HG03175 (cell line): ENCODE data around the gene CEP83.
"Not testable (repeated sequence)": the region's sequence is repeated elsewhere in the genome, so short reads cannot be mapped to it uniquely, and the experiment has no call there.

Experiments
- ATAC-seq: cut with Tn5 transposase; IDR thresholded peaks from one replicate; pipeline ENCODE4 v1.9.1; 2021; ENCODE audit warnings: mild to moderate bottlenecking, moderate library complexity; ENCODE audit not compliant: unreplicated experiment

The CEP83 gene

DNA sequence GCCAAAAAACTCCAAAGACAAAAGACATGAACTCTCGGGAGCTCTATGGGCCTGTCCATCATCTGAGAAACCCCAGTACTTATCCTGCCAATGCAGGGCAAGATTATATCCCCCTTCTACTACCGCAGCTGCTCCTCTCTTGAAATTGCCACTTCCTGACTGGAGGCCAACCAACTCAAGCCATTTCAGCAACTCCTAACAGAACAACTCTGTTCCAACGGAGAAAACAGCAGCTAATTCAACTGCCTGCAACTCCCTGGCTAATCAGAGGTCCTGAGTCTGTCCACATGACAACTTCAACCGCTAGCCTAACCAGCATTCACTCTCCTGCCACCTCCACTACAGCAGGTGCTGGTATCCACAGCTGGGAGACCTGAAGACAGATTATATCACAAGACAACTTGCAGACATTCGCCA, 24.1 kb downstream of the CEP83 start:
- no peak for ATAC-seq

DNA sequence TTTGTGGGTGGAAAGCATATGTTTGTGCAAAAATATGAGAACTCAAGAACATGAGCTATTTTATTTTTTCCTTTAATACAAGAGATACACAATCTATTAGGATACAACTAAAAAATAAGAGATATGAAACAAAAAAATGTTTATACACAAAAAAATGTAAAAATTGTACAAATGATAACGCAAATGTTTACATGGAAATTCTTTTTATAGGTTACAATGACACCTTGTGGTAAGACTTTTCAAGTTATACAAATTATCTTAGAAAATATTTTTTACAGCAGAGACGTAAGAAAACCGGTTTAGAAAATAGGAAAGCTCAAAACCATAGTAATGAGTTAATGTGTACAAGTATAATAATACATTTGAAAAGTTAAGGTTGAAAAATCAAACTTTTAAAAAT, 25.5 kb downstream of the CEP83 start:
- ATAC-seq, result no peak

DNA sequence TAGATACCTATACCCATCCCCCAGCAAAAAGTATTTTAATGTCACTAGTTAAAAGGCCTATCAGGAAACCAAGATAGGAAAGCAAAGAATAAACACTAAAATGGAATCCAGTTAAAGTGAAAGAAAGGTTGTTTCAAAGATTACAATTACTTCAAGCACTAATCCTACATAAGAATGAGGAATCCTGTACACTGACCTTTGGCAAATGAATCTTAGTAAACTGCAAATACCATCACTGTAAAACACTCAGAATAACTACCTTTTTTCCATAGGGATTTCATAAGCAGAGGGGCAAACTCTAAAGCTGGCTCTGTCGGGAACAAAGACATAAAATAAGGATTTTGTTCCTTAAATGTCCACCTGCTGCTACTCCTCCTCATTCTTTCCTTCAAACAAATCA, 25.9 kb downstream of the CEP83 start:
- ATAC-seq, result no peak

DNA sequence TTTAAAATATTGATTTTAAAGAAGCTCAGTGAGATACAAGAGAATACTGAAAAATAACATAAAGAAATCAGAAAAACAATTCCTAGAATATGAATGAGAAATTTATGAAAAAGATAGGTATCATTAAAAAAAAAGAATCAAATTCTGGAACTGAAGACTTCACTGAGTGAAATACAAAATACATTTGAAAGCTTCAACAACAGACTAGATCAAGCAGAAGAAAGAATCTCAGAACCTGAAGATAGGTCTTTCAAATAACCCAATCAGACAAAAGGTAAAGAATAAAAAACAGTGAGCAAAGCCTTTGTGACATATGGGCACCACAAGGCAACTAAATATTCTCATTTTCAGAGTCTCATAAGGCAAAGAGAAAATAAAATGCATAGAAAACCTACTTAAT, 29.4 kb downstream of the CEP83 start:
- ATAC-seq, result no peak

DNA sequence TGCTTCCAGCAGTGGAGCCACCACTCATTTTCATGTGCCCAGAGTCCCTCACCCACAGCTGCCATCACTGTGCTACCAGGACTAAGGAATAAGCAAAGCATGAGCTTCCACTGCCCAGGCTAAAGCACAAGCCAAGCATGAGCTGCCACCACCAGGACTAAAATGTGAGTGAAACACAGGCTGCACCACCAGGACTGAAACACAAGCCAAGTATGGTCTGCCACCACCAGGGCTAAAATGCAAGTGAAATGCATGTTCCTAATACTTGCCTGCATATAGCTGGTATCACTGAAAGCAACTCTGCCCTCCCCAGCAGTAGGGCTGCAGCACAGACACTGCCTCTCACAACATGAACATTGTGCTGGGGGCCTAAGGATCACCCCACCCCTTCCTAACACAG, 30.0 kb downstream of the CEP83 start:
- ATAC-seq, result no peak

DNA sequence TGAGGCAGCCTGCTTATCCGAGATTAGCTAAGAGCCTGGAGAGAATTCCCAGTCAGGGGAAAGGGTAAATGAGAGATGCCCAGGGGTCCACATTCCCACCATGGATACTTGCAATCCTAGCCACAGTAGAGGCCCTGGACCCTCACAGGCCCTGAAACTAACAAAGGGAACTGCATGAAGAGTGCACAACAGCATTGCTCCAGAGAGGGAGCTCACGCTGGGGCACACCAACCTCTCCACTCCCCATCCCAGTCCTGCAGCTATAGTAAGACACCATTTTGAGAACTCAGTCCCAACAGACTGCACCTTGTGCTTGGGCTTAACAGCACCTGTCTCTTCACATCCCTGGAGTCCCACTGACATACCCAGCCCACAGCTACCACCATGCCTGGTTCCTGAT, 30.5 kb downstream of the CEP83 start:
- ATAC-seq, result no peak

DNA sequence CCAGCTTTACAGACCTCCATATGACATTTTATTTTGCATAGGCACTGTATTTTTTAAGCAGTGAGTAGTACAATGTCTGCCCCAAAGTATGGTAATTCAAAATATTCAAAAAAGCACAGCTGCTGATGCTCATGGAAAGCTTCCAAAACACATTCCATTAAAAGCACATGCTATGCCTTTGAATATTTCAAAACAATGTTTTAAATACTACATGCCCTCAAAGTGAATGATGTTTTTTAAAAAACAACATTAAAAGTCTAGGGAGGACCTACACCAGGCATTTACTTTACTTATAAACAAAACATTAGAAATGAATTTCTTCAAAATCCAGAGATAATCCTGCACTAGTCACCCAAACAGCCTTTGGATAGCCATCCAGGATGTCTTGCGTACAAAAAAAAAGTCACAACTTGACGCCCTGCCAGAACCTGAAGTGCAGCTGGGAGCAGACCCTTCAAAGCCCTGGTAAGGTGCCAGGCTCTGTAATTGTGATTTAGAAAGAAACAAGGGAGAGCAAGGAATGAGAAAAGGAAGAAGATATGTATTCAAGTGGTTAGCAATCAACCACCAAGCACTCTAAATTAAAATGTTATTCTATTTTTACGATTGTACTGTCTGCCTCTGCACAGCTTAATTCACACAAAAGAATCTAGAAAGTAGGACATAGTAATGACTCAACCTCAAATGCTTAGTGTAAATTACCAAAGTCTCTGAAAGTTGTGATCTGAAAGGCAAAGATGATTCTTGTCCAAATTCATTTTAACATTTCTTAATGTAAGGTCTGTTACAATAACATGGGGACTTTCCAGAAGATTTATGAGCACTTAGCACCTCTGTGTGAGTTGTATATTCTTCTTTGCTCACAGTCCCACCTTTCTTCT, 31.9 kb downstream of the CEP83 start:
- ATAC-seq, result no peak

DNA sequence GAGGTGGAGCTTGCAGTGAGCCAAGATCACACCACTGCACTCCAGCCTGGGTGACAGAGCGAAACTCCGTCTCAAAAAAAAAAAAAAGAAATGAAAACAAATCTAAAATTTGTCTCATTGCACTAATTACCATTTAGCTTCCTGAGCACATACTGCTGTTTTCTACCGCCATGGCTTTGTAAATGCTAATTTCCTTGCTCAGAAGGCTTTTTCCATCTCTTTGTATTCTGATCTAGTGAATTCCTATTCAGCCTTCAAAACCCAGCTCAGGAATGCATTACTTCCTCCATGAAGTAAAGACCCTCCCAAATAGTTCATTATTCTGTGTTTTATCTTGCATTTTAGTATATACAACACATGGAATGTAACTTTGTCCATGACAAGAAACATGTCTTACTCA, 33.6 kb downstream of the CEP83 start:
- ATAC-seq, result no peak

DNA sequence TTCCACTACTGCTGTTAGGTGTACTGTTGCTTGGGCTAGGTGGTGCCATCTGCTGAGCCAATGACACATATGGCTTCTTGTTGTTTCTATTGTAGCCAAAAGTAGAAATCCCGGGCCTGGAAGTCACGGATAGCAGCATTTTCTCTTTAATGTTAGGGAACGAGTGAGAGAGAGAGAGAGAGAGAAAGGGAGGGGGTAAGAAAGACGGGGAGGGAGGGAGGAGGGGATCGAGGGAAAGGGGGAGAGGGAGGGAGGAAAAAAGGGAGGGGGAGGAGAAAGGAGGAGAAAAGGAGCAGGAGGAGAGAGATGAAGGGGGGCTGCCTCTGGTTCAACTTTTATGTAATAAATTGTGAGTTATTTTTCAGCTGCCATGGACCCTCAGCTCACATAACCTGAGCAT, 34.8 kb downstream of the CEP83 start:
- not testable (repeated sequence) for ATAC-seq

DNA sequence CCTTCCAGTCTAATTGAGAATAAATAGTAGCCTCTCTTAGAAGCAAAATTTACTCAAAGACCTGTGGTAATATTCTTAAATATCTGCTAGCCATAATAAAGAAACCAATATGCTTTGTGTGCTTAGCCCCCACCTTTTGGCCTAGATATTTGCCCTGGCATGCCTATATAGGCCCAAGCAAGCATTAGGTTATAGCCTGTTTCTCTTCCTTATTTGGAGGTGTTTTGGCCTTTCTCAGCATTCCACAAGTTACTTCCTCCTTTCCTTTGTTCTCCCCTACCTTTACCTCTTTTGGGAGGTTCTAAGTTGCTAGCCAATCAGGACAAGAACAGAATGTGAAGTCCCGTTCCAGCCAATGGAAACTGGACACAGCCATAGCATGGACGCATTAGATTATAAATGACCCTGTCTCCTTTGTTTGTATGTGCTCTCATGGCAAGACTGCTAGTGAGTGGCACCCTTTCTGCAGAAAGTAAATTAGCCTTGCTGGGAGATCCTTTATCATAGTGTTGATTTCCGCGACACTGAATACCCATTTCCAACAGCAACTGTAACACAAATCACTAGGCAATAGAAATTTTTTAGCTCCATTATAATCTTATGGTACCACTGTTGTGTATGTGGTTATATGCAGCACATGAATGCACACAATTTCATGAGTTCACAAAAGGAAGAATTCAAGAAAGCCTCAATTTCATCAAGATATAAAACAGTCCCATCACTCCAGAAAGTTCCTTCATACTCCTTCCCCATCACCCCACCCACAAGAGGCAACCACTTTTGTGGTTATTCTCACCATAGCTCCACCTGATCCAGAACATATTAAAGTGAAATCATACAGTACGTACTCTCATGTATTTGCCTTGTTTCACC, 37.6 kb downstream of the CEP83 start:
- ATAC-seq, result no peak

DNA sequence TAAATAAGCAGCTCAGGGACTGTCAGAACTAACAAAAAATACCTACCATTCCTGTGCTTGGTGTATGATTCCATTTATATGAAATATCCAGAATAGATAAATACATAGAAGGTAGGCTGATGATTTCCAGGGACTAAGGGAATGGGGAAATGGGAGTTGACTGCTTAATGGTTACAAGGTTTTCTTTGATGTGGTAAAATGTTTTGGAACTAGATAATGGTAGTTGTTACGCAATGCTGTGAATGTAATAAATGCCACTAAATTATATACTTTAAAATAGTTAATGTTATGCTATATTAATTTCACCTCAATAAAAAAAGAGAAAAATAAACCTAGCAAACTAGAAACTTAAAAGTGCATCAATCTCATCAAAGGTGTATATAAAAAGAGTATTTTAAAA, 41.1 kb downstream of the CEP83 start:
- no peak for ATAC-seq

DNA sequence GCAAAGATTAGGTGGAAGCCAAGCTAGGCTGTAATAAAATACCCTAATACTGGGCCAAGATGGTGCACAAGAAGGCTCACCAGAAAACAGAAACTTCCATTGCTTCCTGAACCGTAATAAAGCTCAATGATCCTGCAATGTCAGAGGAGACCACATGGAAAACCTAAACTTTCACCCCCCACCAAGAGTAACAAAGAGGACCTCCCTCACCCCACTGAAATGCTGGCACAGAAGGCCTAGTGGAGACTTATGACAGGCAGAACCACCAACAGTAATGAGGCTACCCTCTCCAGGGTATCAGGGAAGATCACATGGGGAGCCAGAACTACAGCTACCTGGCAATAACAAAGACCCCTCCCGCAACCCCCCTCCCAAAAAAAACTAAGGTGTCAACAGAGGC, 43.1 kb downstream of the CEP83 start:
- ATAC-seq, result no peak

DNA sequence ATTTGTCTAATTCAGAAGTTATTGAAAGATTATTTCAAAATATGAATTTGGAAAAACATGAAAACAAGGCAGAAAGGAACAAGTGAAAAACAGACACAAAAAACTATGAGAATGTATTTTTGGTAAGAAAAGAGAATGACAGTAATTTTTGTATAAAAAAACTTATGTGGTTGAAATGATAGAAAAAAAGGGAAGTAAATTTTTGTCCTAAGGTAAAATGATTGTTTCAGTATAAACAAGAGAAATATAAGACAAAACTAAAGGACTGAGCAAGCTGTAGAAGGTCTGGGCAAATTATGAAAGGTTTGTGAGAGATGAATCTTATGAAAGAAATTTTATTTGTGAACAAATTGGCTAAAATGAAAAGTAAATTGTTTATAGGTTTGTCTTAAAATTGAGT, 44.6 kb downstream of the CEP83 start:
- ATAC-seq, result no peak

DNA sequence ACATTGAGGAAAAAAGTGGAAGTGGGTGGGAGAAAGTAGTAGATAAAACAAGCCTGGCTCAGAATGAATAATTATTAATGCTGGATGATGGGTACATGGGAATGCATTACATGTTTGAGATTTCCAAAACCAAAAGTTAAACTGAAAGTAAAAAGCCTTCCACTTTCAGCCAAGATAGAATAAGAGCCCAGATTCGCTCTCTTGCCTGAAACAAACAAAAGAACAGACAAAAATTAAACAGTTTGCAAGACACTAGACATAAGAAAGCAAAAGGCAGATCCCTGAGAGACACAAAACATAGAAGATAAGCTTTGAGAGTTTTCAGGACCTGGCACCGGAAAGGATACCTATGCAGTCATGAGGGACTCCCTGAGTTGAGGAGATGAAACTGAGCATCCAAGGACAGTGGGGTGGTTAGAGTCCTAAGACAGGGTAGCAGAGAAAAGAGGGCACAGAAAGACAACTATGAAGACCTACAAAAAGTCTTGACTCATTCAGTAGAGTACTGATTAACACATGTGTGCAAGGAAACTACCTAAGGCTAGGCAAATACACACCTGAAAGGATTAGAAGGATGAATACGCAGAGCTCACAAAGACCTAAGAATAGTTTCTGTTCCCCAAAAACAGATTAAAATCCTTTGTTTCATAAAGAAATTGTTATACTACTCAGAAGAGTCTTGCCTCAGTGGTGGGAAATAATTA, 54.1 kb downstream of the CEP83 start:
- ATAC-seq, result peak; percentile 87

DNA sequence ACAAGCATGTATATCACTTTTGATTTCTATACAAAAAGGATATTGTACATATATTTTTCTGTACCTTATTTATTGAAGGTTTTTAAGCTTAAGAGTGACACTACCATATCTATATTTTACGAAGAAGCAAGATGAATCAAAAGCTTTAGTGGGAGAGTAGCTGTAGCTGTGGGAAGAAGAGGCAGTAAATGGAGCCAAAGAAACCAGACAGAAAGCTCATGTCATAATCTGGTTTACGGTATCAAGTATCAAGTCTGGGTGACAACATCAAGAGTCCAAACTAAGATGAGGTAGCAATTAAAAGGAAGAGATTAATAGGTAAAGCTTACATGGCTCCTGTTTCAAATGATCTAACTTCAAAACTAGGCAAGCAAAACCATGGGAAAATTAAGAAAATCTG, 54.8 kb downstream of the CEP83 start:
- no peak for ATAC-seq

DNA sequence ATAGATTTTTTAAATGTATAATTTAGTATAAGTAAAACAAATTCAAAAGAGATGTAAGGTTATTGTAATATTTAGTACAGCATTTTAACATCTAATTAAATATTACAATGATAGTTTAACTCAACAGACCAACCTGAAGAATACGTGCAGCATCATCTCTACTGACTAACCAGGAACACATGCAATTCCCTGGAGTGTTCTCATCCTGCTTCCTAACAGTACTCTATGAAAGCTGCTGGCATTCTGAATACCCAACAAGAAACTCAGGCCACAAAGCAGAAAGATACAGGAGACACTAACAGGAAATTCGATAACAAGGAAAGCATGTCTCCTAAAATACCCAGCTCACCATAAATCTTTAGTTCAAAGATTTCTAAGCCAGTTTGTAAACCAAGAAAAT, 58.3 kb downstream of the CEP83 start:
- no peak for ATAC-seq

DNA sequence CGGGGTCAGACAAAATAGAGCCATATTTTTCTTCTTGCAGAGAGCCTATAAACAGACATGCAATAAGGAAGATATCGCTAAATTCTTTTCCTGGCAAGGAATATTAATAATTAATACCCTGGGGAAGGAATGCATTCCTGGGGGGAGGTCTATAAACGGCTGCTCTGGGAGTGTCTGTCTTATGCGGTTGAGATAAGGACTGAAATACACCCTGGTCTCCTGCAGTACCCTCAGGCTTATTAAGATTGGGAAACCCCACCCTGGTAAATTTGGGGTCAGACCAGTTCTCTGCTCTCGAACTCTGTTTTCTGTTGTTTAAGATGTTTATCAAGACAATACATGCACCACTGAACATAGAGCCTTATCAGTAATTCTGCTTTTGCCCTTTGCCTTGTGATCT, 61.0 kb downstream of the CEP83 start:
- ATAC-seq, result not testable (repeated sequence)

DNA sequence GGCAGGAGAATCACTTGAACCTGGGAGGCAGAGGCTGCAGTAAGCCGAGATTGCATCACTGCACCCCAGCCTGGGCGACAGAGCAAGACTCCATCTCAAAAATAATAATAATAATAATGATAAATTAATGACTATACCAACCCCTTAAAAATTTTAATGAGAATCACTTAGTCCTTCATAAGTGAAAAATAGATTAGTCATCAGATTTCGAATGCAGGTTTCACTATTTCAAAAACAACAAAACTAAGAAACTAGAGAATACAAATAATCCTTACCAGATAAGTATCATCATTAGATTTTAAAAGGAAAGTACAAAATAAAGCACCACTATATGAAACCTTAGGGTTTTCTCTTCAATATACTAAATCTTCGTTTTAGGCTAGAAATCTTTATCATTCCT, 62.3 kb downstream of the CEP83 start:
- ATAC-seq, result no peak

DNA sequence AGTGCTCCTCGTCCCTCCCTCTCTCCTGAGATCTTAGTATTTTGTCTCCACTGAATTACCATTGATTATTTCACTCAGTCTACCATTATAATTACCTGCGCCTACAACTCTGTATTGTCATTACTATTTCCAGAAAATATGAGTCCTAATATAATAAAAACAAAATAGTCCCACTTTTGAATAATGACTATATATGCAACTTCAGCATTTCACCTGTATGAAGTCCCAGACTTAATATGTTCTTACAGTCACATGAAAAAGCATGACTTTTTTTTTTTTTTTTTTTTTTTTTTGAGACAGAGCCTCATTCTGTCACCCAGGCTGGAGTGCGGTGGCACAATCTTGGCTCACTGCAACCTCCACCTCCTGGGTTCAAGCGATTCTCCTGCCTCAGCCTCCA, 63.7 kb downstream of the CEP83 start:
- ATAC-seq, result not testable (repeated sequence)

DNA sequence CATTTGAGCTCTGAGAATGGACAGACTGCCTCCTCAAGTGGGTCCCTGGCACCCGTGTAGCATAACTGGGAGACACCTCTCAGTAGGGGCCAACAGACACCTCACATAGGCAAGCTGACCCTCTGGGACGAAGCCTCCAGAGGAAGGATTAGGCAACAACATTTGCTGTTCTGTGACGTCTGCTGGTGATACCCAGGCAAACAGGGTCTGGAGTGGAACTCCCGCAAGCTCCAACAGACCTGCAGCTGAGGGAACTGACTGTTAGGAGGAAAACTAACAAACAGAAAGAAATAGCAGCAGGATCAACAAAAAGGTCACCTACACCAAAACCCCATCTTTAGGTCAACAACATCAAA, 69.6 kb downstream of the CEP83 start:
- ATAC-seq, result no peak

DNA sequence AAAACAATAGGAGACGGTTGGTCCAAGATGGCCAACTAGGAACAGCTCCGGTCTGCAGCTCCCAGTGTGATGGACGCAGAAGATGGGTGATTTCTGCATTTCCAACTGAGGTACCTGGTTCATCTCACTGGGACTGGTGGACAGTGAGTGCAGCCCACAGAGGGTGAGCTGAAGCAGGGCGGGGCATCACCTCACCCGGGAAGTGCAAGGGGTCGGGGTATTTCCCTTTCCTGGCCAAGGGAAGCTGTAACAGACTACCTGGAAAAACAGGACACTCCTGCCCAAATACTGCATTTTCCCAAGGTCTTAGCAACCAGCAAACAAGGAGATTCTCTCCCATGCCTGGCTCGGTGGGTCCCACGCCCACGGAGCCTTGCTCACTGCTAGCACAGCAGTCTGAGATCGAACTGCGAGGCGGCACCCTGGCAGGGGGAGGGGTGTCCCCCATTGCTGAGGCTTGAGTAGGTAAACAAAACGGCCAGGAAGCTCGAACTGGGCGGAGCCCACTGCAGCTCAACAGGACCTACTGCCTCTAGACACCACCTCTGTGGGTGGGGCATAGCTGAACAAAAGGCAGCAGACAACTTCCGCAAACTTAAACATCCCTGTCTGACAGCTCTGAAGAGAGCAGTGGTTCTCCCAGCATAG, 70.1 kb downstream of the CEP83 start:
- ATAC-seq, result not testable (repeated sequence)
